GM21825 (cell line): Measurements from ENCODE around the gene SLC35A1.

Experiments used
- ATAC-seq: cut with Tn5 transposase; IDR thresholded peaks from one replicate; pipeline ENCODE4 v1.9.1; 2021; ENCODE audit warnings: mild to moderate bottlenecking, moderate library complexity; ENCODE audit not compliant: unreplicated experiment

SLC35A1 gene

DNA sequence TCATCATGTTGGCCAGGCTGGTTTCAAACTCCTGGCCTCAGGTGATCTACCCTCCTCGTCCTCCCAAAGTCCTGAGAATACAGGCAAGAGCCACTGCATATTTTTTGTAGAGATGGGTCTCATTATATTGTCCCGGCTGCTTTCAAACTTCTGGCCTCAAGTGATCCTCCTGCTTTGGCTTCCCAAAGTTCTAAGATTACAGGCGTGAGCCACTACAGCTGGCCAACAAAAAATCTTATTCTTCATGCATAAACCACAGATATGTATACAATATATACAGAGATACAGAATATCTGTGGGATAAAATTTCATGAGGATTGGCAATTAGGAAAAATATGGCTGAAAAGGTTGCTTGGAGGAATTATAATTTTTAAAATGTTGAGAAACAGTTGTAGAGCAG is 49.9 kb downstream of the SLC35A1 start:
- ATAC-seq: no peak

DNA sequence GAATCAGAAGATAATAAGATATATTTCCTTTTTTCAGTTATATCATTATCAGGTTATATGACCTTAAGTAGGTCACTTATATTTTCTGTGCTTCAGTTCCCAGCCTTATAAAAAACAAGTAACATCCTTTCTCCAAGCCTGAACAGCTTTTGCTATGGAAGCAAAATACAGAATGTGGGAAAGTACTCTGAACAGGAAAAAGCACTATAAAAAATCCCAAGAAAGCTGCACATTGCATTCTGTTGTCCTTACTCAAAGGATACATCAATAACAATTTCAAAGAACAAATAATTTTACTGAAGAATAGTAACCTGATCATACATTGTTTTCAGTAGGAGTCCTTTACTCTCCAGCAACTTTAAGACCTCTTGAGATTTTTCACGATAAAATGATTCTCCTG is 56.4 kb downstream of the SLC35A1 start:
- no peak for ATAC-seq

DNA sequence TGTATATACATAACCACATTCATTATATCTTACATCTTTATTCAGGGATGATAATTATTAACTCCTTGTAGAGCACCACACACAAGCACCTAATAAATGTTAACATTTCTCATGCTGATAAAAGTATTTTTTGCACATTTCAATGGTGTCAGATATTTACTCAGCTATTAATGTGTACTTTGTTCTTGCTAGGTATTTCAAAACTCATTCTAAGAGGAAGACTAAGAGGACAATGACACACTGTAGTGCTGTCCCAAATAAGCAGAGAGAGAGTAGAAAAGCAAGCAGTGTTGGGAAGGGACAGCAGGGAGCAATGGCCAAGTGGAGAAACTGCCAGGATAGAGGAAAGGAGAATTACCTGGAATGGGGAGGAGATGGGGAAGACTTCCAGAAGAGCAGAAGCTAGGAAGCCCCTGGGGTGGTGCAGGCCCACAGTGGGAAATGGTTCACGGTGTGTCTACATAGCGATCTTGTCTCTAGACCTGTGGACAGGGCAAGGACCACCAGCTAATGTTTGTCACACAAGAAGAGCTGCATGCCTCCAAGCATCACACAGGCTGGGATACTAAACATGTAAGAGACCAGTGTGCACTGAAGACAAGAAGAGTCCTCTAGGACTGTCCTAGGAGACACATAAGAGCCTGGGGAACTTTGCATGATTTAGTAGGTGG is 61.7 kb downstream of the SLC35A1 start:
- ATAC-seq: no peak

DNA sequence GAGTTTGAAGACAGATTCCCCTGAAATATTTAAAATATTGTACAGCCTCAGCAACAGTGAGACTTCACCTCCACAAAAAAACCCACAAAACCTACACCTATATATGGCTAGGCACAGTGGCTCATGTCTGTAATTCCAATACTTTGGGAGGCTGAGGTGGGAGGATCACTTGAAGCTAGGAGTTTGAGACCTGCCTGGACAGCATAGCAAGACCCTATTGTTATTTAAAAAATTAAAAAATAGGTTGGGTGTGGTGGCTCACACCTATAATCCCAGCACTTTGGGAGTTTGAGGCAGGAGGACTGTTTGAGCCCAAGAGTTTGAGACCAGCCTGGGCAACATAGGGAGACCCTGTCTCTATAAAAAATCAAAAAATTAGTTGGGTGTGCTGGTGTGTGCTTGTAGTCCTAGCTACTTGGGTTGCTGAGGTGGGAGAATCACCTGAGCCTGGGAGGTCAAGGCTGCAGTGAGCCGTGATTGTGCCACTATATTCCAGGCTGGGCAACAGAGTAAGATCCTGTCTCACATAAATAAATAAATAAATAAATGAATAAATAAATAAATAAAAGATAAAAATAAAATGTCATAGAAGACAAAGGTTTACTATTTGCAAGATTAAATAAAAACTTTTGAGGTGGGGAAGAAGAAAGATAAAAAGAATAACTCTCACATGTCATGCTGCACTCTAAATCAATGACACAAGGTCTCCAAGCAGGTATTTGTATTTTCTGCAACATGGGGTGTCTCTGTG is 65.9 kb downstream of the SLC35A1 start:
- no peak for ATAC-seq

DNA sequence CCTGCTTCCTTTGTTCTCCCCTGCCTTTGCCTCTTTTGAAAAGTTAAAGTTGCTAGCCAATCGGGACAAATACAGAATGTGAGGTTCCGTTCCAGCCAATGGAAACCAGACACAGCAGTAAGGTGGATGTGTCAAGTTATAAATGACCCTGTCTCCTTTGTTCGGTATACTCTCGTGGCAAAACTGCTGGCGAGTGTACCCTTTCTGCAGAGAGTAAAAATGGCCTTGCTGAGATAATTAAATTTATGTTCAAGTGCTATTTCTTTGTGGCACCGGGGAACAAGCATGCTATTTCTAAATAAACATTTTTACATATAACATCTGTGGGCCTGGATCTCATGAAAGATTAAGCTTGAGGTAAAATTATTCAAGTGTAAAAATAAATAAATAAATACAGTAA is 66.8 kb downstream of the SLC35A1 start:
- no peak for ATAC-seq

DNA sequence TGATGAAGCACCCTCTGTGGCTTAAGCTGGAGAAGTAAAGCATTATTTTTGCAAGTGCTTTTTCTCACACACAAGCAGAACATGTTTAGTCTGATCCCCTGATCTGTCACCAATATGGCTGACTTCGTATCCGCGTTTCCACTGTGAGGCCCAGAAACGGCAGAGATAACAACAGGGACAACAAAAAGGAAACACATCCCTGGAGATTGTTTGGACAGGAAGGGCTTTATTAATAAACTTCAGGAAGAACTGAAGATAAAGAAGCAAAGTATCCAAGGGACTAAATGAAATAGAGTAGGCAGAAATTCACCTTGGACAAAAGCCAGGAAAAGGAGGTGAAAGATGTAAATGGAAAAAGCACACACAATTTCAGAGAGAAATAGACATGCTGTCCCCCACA is 67.8 kb downstream of the SLC35A1 start:
- ATAC-seq: no peak

DNA sequence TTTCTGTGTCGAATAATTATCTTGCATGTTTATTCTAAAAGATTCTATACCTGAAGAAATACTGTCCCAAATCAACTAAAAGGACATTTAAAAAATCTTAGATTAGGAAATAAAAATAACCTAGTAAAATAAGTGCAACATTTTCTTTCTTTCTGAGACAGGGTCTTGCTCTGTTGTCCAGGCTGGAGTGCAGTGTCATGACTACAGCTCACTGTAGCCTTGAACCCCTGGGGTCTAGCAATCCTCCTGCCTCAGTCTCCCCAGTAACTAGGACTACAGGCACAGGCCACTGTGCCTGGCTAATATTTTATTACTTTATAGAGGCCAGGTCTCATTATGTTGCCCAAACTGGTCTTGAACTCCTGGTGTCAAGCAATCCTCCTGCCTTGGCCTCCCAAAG is 68.3 kb downstream of the SLC35A1 start:
- ATAC-seq: no peak

DNA sequence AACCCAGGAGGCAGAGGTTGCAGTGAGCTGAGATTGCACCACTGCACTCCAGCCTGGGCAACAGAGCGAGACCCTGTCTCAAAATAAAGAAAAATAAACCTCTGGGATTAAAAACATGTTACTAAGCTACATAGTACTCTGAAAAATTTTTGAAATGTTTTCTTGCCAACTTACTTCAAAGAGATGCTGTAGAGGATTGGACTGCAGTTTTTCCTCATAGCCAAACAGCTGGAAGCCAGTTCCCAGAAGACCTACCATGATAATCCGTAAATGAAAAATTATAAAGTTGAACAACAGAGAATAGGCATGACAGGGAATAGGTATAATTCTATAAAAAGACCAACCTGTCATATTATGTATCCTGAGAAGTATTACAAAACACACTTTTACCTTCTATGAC is 69.0 kb downstream of the SLC35A1 start:
- no peak for ATAC-seq

DNA sequence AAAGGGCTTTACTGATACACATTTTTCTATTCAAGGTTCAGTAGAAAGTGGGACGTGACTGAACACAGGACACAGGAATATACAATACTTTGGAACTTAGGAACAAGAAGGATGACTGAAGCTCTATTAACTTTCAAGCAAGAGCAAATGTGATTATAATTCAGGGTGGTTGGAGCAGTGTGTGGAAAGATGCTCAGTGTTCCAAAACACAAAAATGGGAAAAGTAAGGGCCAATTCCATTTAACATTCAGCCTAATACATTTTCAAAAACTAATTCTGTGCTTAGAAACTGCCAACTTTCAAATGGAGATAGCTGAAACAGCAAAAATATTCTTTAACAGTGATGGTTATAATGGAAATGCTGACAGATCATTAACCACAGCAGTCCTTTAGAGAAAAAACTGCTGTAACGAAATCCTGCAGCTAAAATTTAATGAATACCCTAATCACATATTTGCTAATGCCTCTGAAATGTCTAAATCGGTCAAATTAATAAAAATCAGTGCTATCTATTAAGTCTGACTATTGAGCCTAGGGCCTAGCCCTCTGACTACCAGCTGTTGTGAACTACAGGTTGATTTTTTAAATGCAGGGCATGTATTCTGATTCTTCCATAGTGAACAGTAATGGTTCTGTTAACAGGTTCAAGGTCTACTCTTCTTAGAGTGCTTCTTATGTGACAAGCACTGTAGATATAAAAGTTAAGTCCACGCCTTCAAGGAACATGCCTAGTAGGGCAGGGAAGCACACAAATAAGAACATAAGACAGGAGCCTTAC is 71.1 kb downstream of the SLC35A1 start:
- no peak for ATAC-seq

DNA sequence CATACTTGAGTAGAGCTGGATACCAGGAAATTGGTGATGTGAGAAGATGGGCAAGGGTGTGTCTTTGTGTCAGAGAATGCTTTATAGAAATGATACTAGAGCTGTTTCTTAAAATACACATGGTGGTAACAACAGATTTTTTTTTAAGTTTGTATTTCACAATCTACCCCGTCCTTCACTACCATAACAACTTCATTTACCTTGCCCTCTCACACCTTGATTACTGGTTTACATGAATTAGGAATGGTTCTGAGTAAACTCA is 71.6 kb downstream of the SLC35A1 start:
- no peak for ATAC-seq

DNA sequence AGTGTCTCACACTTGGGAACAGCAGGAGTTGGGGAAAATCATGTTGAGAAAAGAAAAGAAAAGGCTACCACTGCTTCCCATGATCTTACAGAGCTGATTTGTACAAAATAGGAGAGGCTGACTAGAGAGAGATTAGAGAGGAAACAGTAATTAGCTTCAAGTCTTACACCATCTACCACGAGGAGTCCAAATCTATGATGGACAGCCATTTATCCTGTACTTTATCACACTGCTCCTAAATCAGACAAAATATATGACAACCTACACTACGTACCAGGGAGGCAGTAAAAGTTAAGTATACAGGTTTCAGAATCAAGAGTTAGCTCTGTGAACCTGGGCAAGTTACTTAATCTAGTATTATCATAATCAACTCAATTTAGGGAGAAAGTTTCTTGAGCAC is 79.0 kb downstream of the SLC35A1 start:
- no peak for ATAC-seq

DNA sequence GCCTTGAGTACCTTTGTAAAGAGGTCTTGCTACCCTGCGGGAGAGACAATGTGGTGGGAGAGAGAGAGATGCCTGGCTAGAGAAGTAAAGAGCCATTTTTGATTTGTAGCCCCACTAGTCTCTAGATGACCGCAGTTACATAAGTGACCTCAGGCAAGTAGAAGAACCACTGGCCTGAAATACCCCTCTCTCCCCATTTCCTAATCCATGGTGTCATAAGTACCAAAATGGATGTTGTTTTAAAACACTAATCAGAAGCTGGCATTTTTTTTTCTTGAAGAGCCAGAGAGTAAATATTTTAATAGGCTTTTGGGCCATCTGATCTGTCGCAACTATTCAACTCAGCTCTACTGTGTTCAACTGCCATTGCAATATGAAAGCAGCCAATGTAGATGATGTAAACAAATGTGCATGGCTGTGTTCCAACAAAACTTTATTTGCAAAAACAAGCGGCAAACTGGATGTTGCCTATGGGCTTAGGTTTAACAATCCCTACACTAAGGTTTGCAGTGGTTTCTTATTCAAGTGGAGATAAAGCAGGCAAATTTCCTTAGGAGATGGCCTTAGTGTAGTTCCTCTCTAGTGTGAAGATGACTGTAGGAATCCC is 80.5 kb downstream of the SLC35A1 start:
- no peak for ATAC-seq

DNA sequence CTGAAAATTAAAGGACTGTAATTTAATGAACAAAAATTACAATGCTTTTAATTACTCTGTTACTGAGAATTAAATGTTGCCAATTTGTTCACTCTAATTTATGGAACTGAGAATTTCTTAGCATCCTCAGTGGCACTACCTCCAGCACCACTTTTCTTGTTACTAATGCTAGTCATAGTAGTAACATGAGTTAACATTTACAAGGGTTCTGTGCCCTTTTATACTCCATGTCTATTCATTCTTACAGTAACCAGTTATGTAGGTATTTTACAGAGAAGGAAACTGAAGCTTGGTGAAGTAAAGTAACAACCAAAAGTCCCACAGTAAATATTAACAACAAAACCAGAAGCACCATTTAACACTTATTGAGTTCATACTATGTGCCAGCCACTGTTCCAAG is 82.7 kb downstream of the SLC35A1 start:
- ATAC-seq: no peak

DNA sequence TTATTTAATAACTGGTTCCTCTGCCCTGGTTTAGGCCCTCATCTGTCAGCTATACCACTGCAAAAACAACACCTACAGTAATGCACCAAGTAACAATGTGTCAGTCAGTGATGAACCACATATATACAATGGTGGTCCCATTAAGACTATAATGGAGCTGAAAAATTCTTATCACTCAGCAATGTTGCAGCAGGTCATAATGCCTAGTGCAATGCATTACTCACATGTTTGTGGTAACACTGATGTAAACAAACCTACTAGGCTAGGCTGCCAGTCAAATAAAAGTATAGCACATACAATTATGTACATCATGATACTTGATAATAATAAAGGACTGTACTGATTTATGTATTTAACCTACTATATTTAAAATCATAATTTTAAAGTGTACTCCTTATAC is 85.7 kb downstream of the SLC35A1 start:
- ATAC-seq: no peak

DNA sequence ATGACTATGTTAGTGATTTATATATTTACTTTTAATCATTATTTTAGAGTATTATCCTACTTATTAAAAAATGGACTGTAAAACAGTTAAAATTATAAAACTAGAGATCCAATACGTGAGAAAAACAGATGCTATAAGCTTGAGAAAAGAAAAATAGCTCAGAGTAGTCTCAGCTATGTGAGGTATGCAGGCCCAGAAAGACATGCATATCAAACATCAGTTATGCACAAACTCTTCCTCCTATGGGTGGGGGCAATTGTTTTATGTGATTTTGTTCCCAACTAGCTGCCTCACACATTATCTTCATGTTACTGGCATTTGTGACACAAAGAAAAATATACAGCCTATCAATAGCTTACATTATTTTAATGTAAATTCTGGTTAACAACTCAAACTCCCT is 88.2 kb downstream of the SLC35A1 start:
- no peak for ATAC-seq
